Natural killer cell (primary cell): ENCODE measurements around the gene HAUS3. TPM values are rescaled to one million over a fixed set of nuclear protein-coding genes. Genes with fewer than 3 reads are reported as not detected.

Experiments
- ATAC-seq, 3 donors: fragments of 150-1000 bp in 2 of 3; fragments of 200-7000 bp in 1 of 3; cut with Tn5 transposase; 1 replicate in 1 of 3; 2 replicates in 2 of 3; pipeline ENCODE4 v1.10.0; 2021; ENCODE audit warnings: mild to moderate bottlenecking in 2 of 3, moderate library complexity in 2 of 3
- DNase-seq, 2 donors: peaks; one replicate each; pipeline versions ENCODE4 v3.0.0 to v3.0.0-alpha.2; 2013 to 2021; ENCODE audit warnings: mixed read lengths in 1 of 2
- H3K27ac ChIP-seq: one replicate; pipeline ENCODE4 v1.5.1; 2013; ENCODE audit warnings: mild to moderate bottlenecking, low read length
- H3K27me3 ChIP-seq: one replicate; pipeline ENCODE4 v1.6.1; 2013; ENCODE audit warnings: low read length; ENCODE audit not compliant: control insufficient read depth, insufficient read depth
- H3K36me3 ChIP-seq: one replicate; pipeline ENCODE4 v1.6.1; 2013; ENCODE audit warnings: low read length; ENCODE audit not compliant: control insufficient read depth, insufficient read depth
- H3K4me1 ChIP-seq: one replicate; pipeline ENCODE4 v1.6.1; 2013; ENCODE audit warnings: low read length; ENCODE audit not compliant: control insufficient read depth, insufficient read depth
- H3K4me3 ChIP-seq: one replicate; pipeline ENCODE4 v1.5.1; 2013; ENCODE audit warnings: low read length
- H3K9me3 ChIP-seq: one replicate; pipeline ENCODE4 v1.6.1; 2013; ENCODE audit warnings: low read length; ENCODE audit not compliant: control insufficient read depth, insufficient read depth
- H3K27ac Mint-ChIP-seq, 2 donors: one replicate each; pipeline ENCODE4 v1.8.0; 2022; ENCODE audit warnings: mild to moderate bottlenecking in 2 of 2, mixed read lengths in 2 of 2, moderate library complexity in 1 of 2
- H3K27me3 Mint-ChIP-seq, 2 donors: one replicate each; pipeline ENCODE4 v1.8.0; 2022; ENCODE audit warnings: low read depth in 2 of 2, mixed read lengths in 2 of 2
- H3K36me3 Mint-ChIP-seq: one replicate; pipeline ENCODE4 v1.8.0; 2022; ENCODE audit warnings: mixed read lengths
- H3K4me1 Mint-ChIP-seq, 2 donors: one replicate each; pipeline ENCODE4 v1.8.0; 2022; ENCODE audit warnings: mixed read lengths in 2 of 2
- H3K4me3 Mint-ChIP-seq: one replicate; pipeline ENCODE4 v1.8.0; 2022; ENCODE audit warnings: mild to moderate bottlenecking, moderate library complexity, mixed read lengths
- H3K9me3 Mint-ChIP-seq, 2 donors: one replicate each; pipeline ENCODE4 v1.8.0; 2022; ENCODE audit warnings: mixed read lengths in 2 of 2
- CTCF ChIP-seq: fragments of 200-600 bp; IDR thresholded peaks from one replicate; pipeline ENCODE4 v1.8.0; 2022; ENCODE audit warnings: antibody characterized with exemption
- WGBS: methylation state at CpG from one replicate; pipeline ENCODE4 v1.1.7; 2013; ENCODE audit warnings: missing lambda C conversion rate; ENCODE audit not compliant: insufficient coverage; 5-methylcytosine and 5-hydroxymethylcytosine counted together
- intact Hi-C: fragments of 100-400 bp; cut with micrococcal nuclease; formaldehyde crosslinking; loops from one replicate; pipeline ENCODE4 v1.14.2; 2022
- total RNA-seq, 4 donors: library from RNA; stranded (reverse); fragments of 120-200 nt in 1 of 4; gene quantifications; one replicate each; pipeline versions ENCODE4 v1.2.3 to v1.2.4, GENCODE V29; 2013 to 2022

The HAUS3 gene
- total RNA-seq: 10 to 100 TPM; 38.0 to 50.3 (median 49.4) TPM
- 33.7 TPM for total RNA-seq (2013)

- ATAC-seq: peak; percentile 92 to 99 (median 95)
- TF ChIP-seq CTCF: no peak
- intact Hi-C loops: loop anchor here (1.0 to 5.0 kb wide), 5 partner anchors 21 to 296 kb away; partner anchors contain the start of genes CFAP99, FAM193A, MXD4 and ZFYVE28
- H3K4me1 Mint-ChIP-seq: peaks cover 46 to 64% of the 10 kb centered on the region in 2 donors
- Histone ChIP-seq H3K4me1 (peaks cover 21% of the 10 kb centered on the region), H3K4me3 (peak within 1 kb of the TSS; percentile 95), H3K9me3 (no peaks in the 10 kb centered on the region), H3K27ac (peak within 1 kb of the TSS; percentile 66), H3K27me3 (no peaks in the 10 kb centered on the region), H3K36me3 (peaks cover 13% of the 10 kb centered on the region)
- H3K36me3 Mint-ChIP-seq: no peaks in the 10 kb centered on the region
- DNase-seq: peak; percentile 99 to 100
- H3K4me3 Mint-ChIP-seq: peak within 1 kb of the TSS; percentile 93
- WGBS: under 1% methylated on average over 88 of the region's 88 CpGs
- peak within 1 kb of the TSS; percentile 90 to 91 for H3K27ac Mint-ChIP-seq
- H3K27me3 Mint-ChIP-seq: no peaks in the 10 kb centered on the region
- H3K9me3 Mint-ChIP-seq: no peaks in the 10 kb centered on the region
Measured at GRCh38 chr4:2241410-2242353, at the start of gene HAUS3, which contains the start of gene POLN. Gene HAUS3 (minus strand): TSS chr4:2242121. CDS start chr4:2240946, 1,175 bp downstream. Gene POLN (minus strand): TSS chr4:2242121. CDS start chr4:2229231, 12,890 bp downstream.

GRCh38 chr4:2290974-2291704 lies 49.2 kb upstream of the HAUS3 start:
- no peak for TF ChIP-seq CTCF
- no peak overlapping the region for H3K4me3 ChIP-seq
- DNase-seq (peak; percentile 78 to 95), ATAC-seq (peak; percentile 88 to 92 (median 92))
- Mint-ChIP-seq H3K4me1 (peaks cover 11 to 24% of the 10 kb centered on the region in 2 donors), H3K27ac (peak overlapping the region; percentile 95), H3K9me3 (no peaks in the 10 kb centered on the region), H3K27me3 (no peaks in the 10 kb centered on the region), H3K4me3 (peak overlapping the region; percentile 87), H3K36me3 (no peaks in the 10 kb centered on the region)
- no peaks in the 10 kb centered on the region for H3K9me3 ChIP-seq
- no peaks in the 10 kb centered on the region for H3K36me3 ChIP-seq
- WGBS: 6% methylated on average over 24 of the region's 24 CpGs
- intact Hi-C loops: loop anchor here (1.0 to 2.0 kb wide), 4 partner anchors 9 to 122 kb away; partner anchors contain the start of gene MXD4
- peaks cover 39% of the 10 kb centered on the region for H3K4me1 ChIP-seq
- peak overlapping the region; percentile 72 for H3K27ac ChIP-seq
- no peaks in the 10 kb centered on the region for H3K27me3 ChIP-seq

GRCh38 chr4:2290488-2290887 lies 48.6 kb upstream of the HAUS3 start:
- intact Hi-C loops: loop anchor here (2.0 kb wide), 1 partner anchor 64 kb away; no protein-coding TSS in a partner anchor
- no peak for DNase-seq
- H3K9me3 Mint-ChIP-seq: no peaks in the 10 kb centered on the region
- Histone ChIP-seq H3K27ac (peak overlapping the region; percentile 72), H3K4me1 (peaks cover 40% of the 10 kb centered on the region), H3K4me3 (no peak overlapping the region), H3K36me3 (no peaks in the 10 kb centered on the region), H3K9me3 (no peaks in the 10 kb centered on the region), H3K27me3 (no peaks in the 10 kb centered on the region)
- H3K36me3 Mint-ChIP-seq: no peaks in the 10 kb centered on the region
- 80% methylated on average over 9 of the region's 9 CpGs for WGBS
- H3K4me1 Mint-ChIP-seq: peaks cover 11 to 22% of the 10 kb centered on the region in 2 donors
- no peak for ATAC-seq
- H3K27ac Mint-ChIP-seq: peak overlapping the region; percentile 95
- no peak for TF ChIP-seq CTCF
- no peaks in the 10 kb centered on the region for H3K27me3 Mint-ChIP-seq
- peak overlapping the region; percentile 87 for H3K4me3 Mint-ChIP-seq
